Stimulated activated CD8-positive, alpha-beta memory T cell treated with anti-CD3 and anti-CD28 coated beads, Interleukin-12 subunit alpha, Interleukin-12 subunit beta, amount 100 ng/mL, for 1 hour (primary cell): ENCODE measurements around the gene CDH10.

Experiments
- DNase-seq: peaks from one replicate; pipeline ENCODE4 v3.0.0-alpha.2; 2020; ENCODE audit warnings: low read depth

Gene CDH10

DNA sequence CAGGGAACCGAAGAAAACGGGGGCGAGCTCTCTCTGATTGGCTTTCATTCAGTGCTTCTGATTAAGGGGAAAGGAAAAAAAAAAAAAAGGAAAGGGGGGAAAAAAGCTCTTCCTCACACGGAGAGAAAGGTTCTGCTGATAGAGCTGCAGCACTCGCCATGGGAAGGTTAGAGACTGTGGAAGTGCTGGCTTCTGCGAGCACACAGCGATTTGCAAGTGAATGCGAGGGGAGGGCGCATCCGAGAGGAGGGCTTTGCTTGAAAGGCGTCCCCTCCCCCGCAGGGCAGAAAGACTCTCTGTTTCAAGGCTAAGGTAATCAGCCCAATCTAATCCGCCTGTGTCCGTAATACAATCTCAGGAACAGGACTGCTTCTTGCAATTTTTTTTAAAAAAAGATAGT, at the start of gene CDH10:
CDH10 (minus strand) TSS at position 218 of the 400 bp plus-strand sequence. CDS start 51,488 bp downstream, outside the sequence.
- DNase-seq = no peak

DNA sequence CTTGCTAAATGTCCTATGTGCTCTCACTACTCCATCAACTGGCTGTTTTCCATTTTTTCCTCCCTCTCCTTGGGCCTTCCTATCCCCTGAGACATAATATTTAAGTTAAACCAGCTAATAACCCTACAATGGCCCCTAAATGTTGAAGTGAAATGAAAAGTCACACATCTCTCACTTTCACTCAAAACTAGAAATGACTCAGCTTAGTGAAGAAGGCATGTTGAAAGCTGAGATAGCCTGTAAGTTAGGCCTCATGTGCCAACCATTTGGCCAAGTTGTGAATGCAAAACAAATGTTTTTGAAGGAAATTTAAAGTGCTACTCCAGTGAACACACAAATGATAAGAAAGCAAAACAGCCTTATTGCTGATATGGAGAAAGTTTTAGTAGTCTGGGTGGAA, 48.8 kb upstream of the CDH10 start:
- no peak for DNase-seq

DNA sequence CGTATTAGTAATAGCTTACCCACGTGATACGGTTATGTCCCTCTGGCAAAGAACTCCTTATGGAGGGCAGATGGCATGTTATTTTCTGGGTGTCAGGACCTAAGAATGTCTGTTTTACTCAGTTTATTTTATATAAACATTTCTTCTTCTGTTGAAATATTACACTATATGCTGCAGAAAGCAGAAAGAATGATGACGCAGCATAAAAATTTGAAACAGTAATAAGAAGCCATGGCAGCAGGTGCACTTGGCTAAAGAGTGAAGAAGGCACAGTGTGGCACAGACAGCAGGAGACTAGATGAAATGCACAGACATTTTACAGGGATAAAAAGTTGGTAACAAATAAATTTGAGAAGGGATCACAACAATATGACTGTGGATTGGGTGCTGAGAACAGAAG, 46.3 kb upstream of the CDH10 start:
- DNase-seq = no peak

DNA sequence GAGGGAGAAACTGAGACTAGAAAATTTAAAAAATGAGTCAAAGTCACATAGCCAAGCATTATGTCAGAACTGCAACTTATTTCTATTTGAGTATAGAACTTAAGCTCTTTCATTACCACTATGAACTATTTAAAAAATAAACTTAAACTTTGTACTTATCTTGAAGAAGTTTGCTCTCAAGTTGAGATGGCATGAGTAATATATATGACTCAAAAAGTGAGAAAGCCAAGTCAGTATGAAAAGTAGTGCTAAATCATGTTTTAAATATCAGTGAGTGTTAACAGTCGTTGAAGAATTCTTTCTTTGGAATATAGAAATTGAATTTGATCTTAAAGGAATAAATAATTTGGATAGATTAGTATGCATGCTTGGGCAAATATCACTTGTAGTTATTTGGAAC, 36.3 kb upstream of the CDH10 start:
- DNase-seq = no peak

DNA sequence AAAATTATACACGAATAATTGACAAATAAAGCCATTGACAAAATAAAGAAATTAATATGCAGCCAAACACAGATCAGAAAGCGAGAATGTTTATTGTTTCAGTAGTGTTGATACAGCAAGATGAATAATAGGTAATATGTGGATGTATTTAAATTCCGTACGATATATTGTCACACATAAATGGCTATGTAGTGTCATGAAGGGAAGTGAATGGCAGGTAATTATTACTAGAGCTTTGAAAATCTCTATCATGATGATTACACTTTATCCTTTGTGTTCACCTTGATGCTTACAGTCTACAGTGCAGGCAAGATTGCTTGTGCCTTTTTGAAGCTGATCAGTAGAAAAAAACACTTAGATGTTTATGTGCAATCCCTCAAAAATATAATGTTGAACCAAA, 23.3 kb upstream of the CDH10 start:
- DNase-seq = no peak

DNA sequence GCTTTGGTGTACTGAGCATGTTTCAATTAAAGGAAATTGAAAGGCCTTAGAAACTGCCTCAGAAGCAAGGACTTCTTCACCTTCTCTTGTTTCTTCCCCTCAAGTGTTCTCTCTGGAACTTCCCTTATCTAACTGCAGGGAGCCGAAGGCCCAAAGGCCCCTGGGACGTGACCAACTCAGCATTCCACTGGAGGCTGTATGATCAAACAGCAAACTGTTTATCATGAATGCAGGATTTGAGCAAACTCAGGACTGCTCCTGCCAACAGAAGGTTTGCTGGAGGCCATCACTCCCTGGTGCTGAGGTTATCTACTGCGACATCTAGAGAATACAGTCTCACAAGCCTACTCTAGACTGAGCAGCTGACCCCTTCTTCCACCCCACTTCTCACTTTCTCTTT, 4.8 kb upstream of the CDH10 start:
- DNase-seq = no peak

DNA sequence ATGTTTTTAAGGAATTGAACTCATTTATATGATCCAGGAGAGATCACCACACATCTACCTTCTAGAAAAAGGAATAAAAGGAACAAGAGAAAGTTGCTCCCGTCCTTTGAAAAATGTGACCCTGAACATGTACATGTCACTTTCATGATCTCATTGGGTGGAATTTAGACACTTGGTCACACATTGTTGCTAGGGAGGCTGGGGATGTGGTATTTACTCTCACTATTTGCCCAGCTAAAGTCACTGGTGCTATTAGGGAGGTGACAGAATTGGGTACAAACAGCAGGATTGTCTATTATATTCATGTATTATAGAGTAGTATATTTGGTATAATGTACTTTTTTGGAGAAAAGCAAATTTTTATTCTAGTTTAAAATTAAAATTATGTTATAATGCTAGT, 2.1 kb upstream of the CDH10 start:
- no peak for DNase-seq

DNA sequence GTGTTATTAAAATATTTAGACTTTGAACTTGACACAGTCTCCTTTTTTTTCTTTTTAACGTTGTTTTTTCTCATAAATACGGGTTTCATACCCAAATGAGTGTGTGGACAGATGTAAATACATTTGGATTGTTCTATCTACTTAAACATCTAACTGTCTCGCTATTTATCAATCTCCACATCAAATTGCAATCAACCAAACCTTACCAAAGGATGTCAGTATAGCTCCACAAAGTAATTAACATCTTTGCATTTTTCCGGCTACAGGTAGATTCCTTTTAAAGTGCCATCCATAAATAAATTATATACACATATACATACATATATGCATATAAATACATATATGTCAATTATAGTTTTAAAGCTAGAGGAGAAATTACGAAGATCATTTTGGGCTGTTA, 705 bp upstream of the CDH10 start:
- no peak for DNase-seq

DNA sequence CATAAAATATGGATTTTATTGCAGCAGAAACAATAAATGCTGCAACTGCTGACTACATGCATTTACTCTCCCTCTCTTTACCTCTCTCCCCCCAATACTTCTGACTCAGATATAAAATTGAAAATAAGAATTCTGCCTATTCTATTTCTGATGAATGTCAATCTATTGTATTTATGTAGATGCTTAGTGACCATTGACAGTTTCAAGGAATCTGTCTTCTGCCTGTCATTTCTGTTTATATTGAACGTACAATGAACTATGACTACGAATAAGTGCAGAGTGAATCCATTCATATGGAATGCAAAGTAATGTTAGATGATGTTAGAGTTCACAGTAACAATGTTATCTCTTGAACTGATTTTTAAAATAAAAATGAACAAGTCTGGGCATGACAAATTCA, 898 bp downstream of the CDH10 start:
- DNase-seq = no peak

DNA sequence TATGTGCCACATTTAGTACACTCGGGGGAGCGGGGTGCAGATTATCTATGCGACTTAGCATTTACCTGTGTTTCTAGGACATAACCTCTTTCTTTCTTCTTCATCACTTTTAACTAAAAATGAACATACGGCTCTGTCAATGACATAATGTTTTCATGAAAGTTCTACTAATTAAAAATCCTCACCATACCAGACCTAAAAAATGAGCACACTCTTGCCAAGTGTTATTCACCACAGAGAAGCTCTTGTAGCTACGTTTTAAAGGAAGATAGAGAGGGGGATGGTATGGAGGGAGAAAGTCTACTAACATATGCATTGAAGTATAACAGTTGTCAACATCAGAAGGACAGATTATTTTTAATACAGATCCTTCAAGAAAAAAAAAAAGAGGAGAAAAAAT, 1.6 kb downstream of the CDH10 start:
- DNase-seq = no peak

DNA sequence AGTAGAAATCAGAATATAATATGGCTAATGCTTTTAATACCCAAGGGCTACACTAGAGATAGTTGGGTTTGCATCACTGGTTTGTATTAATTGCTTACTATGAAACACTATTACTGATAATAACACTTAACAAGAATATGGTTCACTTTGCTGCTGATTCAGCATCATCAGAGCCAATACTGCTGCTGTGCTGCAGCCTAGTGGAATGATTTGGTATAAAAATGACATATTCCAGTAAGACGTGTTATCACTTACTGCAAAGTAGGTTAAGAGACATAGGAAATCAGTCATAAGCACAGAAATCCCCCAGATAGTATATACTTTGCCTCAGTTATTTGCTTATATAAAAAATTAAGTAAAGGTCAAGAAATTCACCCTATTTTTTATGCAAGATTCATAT, 2.8 kb downstream of the CDH10 start:
- no peak for DNase-seq

DNA sequence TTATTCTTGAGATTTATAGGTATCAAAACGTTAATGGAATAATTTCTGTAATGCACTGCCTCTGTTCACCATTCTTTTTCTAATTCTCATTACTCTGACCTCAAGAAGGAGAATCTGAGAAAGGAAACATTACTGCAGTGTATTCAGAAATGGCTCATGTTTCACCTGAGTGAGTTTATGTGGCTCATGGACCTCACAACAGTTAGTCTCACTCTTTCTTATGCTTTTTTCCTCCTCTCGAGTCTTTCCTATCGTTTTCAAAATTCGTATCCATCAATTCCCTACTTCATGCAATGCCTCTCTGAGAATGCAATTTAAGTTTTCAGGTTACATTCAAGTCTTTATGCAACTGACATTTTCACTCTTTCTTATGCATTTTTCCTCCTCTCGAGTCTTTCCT, 9.6 kb downstream of the CDH10 start:
- no peak for DNase-seq

DNA sequence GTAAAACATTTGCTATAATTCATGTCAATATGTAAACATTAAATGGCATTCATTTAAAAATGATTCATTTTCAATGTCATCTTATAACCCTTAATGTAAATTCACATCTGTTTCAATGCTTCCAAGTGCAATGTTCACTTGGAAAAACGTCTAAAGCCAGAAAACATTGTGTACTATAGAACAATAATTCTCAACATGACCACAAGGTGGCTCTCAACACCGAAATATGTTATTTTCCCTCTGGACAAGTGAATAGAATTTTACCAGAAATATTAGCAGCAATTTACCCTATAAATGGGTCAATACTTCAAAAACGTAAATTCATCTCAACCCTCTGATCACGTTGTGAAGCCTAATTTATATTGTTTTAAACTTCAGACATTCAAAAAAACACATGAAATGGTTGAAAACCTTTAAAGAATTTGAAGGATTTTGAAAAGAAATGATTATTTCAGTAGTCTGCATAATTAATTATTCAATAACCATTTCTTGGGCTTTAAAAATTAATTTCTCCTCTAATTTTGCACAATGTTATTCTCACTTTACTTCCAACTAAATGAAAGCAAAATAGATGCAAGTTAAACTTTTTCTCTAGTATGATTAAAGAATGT, 11.0 kb downstream of the CDH10 start:
- no peak for DNase-seq

DNA sequence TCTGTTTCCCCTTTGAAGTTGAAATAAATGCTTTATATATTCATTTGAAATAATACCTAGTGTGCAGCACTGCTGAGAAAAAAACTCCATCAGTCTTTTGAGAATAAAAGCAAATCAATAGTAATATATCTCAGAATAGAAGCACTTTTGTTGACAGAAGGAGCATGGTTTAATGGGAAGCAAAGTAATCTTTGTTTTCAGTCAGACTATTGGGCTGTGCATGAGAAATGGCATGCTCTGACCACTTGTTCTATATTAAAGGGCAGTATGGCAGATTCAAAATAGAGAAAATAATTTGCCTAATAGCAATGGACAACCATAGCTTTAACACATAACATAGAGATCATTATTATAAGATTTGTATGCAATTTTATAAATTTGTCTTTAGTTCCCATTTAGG, 12.4 kb downstream of the CDH10 start:
- no peak for DNase-seq

DNA sequence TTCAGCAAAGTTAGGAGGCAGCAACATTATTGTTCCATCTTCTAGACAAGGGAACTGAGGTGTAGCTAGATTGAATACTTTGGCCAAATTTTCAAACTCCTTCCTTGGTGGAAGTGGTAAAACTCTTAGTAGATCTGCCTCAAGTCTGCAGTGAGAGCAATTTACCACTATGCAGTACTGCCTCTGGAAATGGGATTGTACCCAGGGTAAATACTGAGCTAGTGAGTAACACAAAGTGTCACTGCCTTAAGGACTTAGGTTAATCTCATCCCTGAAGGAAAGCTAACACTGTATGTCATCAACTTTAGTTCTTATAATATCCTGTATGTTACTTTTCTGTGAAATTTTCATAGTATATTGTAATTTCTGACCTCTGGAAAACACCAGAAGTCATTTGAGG, 13.9 kb downstream of the CDH10 start:
- DNase-seq = no peak

DNA sequence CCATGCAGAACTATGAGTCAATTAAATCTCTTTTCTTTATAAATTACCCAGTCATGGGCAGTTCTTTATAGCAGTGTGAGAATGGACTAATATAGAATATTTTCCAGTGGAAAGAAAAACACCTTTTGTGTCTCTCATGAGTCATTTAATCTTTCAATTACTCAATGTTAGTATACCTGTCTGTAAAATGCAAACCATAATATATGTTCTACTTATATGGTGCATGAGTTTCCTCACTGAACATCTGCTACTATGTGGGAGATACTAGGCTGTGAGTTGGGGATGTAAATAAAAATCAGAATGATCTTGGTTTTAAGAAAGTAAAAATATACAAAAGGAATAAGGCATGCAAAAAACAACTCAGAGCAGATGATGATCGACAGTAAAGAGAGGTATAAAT, 15.0 kb downstream of the CDH10 start:
- DNase-seq = no peak

DNA sequence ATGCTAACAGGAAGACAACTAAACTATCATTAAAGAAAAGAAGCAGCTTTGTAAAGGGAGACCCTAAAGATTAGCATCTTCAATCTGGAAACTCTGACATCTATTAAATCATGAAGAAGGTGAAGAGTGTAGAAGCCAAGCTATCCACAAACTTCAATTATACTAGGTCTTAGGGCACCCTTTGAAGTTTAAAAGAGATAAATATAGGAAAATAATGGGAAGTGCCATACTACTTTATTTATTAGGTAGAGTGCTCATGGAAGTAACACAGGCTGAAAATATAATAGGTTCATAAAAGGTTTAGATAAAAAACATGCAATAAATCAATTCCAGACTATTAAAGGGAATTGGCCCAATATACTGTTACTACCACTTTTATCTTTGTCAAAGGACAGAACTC, 19.9 kb downstream of the CDH10 start:
- no peak for DNase-seq

DNA sequence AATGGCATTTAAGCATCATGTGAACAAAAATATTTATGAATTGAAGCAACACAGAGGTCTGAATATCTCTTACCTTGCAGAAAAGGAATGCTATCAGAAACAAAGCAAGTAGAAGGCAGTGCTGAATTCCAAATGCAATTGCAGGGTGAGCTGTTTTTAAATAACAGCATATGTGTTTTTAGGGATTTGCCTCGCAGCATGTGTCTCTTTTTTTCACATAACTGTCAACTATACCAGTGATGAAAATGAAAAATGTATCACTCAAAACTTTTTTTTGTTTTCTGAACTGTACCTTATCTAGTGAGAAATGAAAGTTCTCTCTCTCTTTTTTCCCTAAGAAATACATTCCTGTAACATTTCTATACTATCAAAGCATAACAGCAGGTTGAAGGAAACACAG, 21.2 kb downstream of the CDH10 start:
- no peak for DNase-seq

DNA sequence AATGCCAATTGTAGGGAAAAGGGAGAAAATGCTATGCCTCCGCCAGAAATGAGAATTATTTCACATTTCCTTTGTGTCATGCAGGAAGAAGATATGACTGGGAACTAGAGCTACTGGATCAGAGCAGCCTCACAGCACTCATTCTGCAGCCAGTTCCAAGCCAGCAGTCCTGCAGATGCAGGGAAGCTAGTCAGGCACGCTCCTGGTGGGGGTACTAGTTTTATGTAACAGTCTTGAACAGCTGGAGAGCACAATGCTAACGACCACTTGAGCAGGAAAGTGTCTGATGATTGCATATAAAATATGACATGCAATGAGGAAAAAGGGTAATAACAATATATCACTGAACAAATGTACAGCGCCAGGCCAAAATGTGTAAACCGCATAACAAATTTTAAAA, 21.7 kb downstream of the CDH10 start:
- no peak for DNase-seq

DNA sequence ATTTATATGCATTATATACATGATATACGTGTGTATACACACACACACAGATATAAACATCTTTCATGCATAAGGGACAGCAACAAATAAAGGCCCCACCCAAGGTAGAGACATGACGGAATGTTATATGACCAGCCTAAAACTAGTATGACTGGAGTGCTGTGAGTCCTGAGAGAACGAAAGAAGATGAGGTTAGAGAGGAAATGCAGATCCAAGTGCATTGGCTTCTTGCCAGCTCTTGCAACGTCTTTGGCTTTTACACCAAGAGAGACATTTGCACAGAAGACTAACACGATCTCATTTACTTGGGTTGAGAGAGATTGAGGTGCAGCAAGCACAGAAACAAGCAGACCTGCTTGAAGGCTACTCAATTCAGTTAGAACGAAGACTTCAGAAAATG, 23.0 kb downstream of the CDH10 start:
- DNase-seq = no peak

DNA sequence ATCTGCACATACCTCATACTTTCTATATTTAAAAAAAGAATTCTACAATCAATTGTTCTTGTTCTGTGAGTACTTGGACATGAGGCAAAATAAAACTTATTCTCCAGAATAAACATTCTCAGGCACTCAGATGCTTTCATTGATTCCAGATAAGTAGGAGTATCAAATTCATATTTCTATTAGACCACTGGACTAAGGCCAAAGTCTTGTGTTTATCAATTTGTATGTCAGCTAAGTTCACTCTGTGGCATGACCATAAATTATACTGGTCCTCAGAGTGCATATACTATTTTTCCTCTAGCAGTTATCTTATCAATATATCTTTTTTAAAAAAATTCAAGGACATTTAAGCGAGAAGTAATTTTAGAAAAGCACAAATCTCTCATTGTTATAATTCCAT, 28.2 kb downstream of the CDH10 start:
- DNase-seq = no peak

DNA sequence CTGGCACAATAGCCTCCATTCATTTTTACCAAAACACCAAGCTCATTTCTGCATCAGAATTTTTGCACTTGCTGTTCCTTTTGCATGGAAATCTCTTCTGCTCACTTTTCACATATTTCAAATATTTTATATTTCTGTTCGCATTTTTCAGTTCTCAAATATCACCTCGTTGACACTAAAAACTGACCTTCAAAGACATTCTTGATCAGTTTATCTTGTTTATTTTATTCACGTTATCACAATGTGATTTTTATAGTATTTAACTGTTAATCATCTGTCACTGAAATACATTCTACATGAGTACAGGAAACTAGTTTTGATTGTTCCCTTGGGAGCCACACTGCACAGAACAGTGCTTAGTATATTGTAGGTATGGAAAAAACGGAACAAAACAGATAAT, 29.6 kb downstream of the CDH10 start:
- no peak for DNase-seq

DNA sequence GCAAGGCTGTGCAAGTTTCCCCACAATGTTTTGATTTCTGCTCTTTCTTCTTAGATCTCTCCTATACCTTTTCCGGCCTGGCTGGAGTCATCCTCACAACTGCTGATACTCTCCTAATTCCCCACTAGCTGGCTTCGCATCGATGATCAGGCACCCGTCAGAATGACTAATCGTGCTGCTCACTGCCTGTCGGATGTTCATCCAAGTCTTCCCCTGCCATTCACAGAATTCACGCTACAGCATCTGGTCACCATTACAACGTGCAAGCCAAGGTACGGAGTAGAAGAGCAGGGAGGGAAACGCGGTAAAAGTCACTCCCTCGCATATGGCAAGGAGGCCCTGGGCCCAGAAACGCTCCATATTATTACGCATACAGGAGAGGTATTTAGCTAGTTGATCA, 35.1 kb downstream of the CDH10 start:
- no peak for DNase-seq

DNA sequence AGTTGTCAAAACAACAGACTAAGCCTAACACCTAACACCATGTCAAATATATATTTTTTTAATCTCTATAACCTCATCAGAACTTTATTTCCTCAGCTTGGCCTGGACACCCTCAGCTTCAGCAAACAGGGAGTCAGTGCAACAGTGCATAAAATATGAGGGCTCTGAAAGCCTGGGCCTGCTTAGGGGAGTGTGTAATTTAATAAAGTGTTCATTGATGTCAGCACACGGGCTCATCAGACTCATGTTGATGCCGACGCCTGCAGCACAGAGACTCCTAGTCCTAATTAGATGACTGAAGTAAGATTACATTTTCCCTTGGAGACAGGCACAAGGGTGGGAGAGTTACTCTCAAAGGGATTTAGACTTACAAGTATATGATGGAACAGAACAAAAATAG, 37.8 kb downstream of the CDH10 start:
- no peak for DNase-seq

DNA sequence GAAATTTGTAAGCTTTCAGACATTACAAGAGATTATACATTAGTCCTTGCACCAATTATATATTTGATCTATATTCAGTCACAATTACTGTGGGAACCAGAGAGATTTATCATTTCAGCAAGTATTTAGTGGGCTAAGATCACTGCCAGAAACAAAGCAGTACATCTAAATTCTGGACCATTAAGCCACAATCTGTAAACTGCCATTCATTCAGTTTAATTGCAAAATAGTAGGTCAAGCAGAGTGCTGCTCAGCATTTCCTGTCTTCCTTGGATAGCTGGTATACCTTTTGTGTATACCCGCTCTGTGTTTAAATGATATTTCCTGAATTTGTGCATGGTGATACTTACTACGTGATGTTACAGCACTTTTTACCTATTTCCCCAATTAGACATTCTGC, 42.6 kb downstream of the CDH10 start:
- DNase-seq = no peak
